ENCODE results near the gene EPHB2.

DNA sequence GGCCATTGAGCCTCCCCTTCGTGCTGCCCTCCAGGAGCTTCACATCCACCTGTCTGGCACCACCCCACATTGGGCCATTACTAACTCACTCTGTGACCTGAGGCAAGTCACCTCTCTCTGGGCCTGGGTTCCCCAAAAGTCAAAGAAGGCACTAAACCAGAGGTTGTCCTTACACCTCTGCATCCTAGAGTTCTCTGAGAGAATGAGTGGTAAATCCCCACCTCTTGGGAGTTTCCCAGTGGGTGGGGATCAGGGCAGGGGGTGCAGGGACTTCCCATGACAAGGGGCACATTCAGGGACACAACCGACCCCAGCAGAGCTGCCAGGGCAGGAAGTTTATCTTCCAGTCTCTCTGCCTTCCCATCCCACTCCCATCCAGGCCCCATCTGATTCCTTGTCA lies 99.7 kb downstream of the EPHB2 start:
- TF ChIP-seq, protein P1, sequence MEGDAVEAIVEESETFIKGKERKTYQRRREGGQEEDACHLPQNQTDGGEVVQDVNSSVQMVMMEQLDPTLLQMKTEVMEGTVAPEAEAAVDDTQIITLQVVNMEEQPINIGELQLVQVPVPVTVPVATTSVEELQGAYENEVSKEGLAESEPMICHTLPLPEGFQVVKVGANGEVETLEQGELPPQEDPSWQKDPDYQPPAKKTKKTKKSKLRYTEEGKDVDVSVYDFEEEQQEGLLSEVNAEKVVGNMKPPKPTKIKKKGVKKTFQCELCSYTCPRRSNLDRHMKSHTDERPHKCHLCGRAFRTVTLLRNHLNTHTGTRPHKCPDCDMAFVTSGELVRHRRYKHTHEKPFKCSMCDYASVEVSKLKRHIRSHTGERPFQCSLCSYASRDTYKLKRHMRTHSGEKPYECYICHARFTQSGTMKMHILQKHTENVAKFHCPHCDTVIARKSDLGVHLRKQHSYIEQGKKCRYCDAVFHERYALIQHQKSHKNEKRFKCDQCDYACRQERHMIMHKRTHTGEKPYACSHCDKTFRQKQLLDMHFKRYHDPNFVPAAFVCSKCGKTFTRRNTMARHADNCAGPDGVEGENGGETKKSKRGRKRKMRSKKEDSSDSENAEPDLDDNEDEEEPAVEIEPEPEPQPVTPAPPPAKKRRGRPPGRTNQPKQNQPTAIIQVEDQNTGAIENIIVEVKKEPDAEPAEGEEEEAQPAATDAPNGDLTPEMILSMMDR (IDR thresholded peaks at IDR 0.05) = no peak
- no peak for TF ChIP-seq POLR2A (IDR thresholded peaks at IDR 0.05)
